GM10847 (cell line): ENCODE results near the gene TSPAN32.

Experiments used
- POLR2A ChIP-seq: IDR thresholded peaks from 2 replicates; pipeline ENCODE4 v1.6.1; 2011; ENCODE audit not compliant: insufficient read length; ENCODE audit errors: extremely low read depth

TSPAN32 gene

GRCh38 chr11:2312232-2313042, 10.6 kb downstream of the TSPAN32 start:
- no peak for TF ChIP-seq POLR2A

GRCh38 chr11:2313051-2313951, 11.5 kb downstream of the TSPAN32 start:
- TF ChIP-seq POLR2A, result no peak

GRCh38 chr11:2314136-2314524, 12.3 kb downstream of the TSPAN32 start:
- no peak for TF ChIP-seq POLR2A

GRCh38 chr11:2314525-2315394, 12.9 kb downstream of the TSPAN32 start:
- TF ChIP-seq POLR2A, result no peak

GRCh38 chr11:2315395-2316168, 13.8 kb downstream of the TSPAN32 start:
- TF ChIP-seq POLR2A, result no peak

GRCh38 chr11:2316169-2316962, 14.6 kb downstream of the TSPAN32 start:
- TF ChIP-seq POLR2A, result no peak

- TF ChIP-seq POLR2A, result no peak
Measured at GRCh38 chr11:2316963-2317244, 15.1 kb downstream of the TSPAN32 start.

GRCh38 chr11:2317354-2318050, 15.7 kb downstream of the TSPAN32 start:
- no peak for TF ChIP-seq POLR2A

GRCh38 chr11:2318123-2318522, 16.3 kb downstream of the TSPAN32 start:
- no peak for TF ChIP-seq POLR2A

GRCh38 chr11:2318707-2319106, 16.9 kb downstream of the TSPAN32 start:
- no peak for TF ChIP-seq POLR2A

GRCh38 chr11:2319791-2320472, 18.1 kb downstream of the TSPAN32 start:
- TF ChIP-seq POLR2A, result no peak

- no peak for TF ChIP-seq POLR2A
Measured at GRCh38 chr11:2320568-2321310, 18.9 kb downstream of the TSPAN32 start.
